Upper lobe of left lung (tissue), 6 donors: Measurements from ENCODE around the gene ADCY3. TPM values are rescaled to one million over a fixed set of nuclear protein-coding genes. Genes with fewer than 3 reads are reported as not detected.
A peak's percentile ranks its signal among the peaks of the same experiment; 100 is the strongest.

Experiments used
- ATAC-seq, 2 donors: fragments of 200-7000 bp; cut with Tn5 transposase; one replicate each; pipeline ENCODE4 v1.9.1; 2022; ENCODE audit warnings: mild to moderate bottlenecking in 2 of 2, moderate library complexity in 2 of 2; ENCODE audit not compliant: low FRiP score in 2 of 2
- DNase-seq, 2 donors: peaks; one replicate each; pipeline ENCODE4 v3.0.0-alpha.2; 2019 to 2020
- H3K27ac ChIP-seq, 4 donors: fragments of 200-600 bp; sonication (generic); one replicate each; pipeline ENCODE4 v1.5.1; 2016 to 2019
- H3K27me3 ChIP-seq, 4 donors: fragments of 200-600 bp; sonication (generic); one replicate each; pipeline ENCODE4 v1.5.1; 2017 to 2019
- H3K36me3 ChIP-seq, 4 donors: fragments of 200-600 bp; sonication (generic); one replicate each; pipeline ENCODE4 v1.5.1; 2016 to 2019
- H3K4me1 ChIP-seq, 4 donors: fragments of 200-600 bp; sonication (generic); one replicate each; pipeline ENCODE4 v1.5.1; 2018 to 2019
- H3K4me3 ChIP-seq, 4 donors: fragments of 200-600 bp; sonication (generic); one replicate each; pipeline ENCODE4 v1.5.1; 2017 to 2019; ENCODE audit warnings: mild to moderate bottlenecking in 2 of 4, moderate library complexity in 1 of 4
- H3K9me3 ChIP-seq, 4 donors: fragments of 200-600 bp; sonication (generic); one replicate each; pipeline ENCODE4 v1.5.1; 2018 to 2019
- EP300 ChIP-seq, 4 donors: sonication (generic); formaldehyde crosslinking; IDR thresholded peaks; one replicate each; pipeline ENCODE4 v1.5.1; 2017; ENCODE audit warnings: antibody characterized with exemption in 4 of 4, control low read depth in 2 of 4
- POLR2A ChIP-seq, 4 donors: fragments of 450-650 bp; IDR thresholded peaks; one replicate each; pipeline ENCODE4 v1.5.1; 2016 to 2017; ENCODE audit warnings: antibody characterized with exemption in 4 of 4, mild to moderate bottlenecking in 2 of 4
- POLR2AphosphoS5 ChIP-seq, 2 donors: sonication (generic); formaldehyde crosslinking; IDR thresholded peaks; one replicate each; pipeline ENCODE4 v1.5.1; 2017; ENCODE audit warnings: antibody characterized with exemption in 2 of 2
- WGBS, 2 donors: methylation state at CpG; one replicate each; pipeline ENCODE4 v1.1.5; 2017 to 2018; 5-methylcytosine and 5-hydroxymethylcytosine counted together
- total RNA-seq, 6 donors: library from RNA; depleted of rRNA in 4 of 6; stranded (reverse); fragments of >200 nt in 4 of 6; gene quantifications; one replicate each; pipeline versions ENCODE4 v1.1.0 to v1.2.1, GENCODE V29; 2016 to 2021
- TF ChIP-seq, protein P1 (sequence below), 6 experiments: fragments of 450-650 bp in 4 of 6; fragments of 200-600 bp in 2 of 6; sonication (generic) in 2 of 6; IDR thresholded peaks; one replicate each; pipeline ENCODE4 v1.5.1; 2016 to 2019; ENCODE audit warnings: antibody characterized with exemption in 6 of 6
- donor health status: DM: no; HTN: no; CAD: no; lungs with moderate emphysema.
- donor health status: DM: no; HTN: yes; CAD: no; lungs with severe emphysema.

The ADCY3 gene
- total RNA-seq, 6 donors from 2014 or later = 17.5 to 83.5 (median 36.5) TPM

DNA sequence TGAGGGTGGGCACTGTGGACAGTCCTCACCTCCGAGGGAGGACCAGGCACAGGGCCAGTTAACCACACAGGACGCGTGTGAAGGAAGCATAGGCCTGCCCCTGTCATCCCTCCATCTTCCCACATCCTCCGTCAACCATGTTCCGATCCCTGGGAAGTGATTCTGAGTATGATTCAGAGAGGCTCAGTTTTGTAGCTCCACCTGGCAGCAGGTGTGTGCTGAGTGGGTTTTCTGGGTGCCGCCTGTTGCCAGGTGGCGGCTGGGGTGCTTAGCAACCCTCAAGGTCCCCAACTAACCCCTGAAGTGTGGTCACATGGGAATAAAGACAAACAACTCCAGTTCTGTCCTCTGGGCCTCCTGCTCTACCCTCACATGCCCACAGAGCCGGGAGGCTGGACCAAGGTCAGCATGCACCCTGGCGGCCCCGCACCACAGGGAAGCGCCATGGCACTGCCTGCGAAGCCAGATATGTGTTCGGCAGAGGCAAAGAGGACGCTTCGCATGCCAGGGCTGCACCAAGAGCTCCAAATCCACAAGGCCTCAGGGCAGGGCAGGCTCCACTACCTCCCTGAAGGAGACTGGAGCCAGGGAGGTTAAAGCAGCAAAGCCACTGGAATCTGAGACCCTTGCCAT lies 60.0 kb downstream of the ADCY3 start:
- H3K4me1 ChIP-seq = no peaks in the 10 kb centered on the region
- no peaks in the 10 kb centered on the region for H3K27me3 ChIP-seq
- no peak for ATAC-seq
- no peak for DNase-seq
- 79 to 83% methylated on average over 7 to 15 of the region's 15 CpGs for WGBS, 2 donors
- no peak overlapping the region for H3K27ac ChIP-seq
- H3K36me3 ChIP-seq = no peaks in the 10 kb centered on the region
- no peak overlapping the region for H3K4me3 ChIP-seq
- TF ChIP-seq POLR2A (IDR thresholded peaks at IDR 0.05) = no peak
- TF ChIP-seq, protein P1, sequence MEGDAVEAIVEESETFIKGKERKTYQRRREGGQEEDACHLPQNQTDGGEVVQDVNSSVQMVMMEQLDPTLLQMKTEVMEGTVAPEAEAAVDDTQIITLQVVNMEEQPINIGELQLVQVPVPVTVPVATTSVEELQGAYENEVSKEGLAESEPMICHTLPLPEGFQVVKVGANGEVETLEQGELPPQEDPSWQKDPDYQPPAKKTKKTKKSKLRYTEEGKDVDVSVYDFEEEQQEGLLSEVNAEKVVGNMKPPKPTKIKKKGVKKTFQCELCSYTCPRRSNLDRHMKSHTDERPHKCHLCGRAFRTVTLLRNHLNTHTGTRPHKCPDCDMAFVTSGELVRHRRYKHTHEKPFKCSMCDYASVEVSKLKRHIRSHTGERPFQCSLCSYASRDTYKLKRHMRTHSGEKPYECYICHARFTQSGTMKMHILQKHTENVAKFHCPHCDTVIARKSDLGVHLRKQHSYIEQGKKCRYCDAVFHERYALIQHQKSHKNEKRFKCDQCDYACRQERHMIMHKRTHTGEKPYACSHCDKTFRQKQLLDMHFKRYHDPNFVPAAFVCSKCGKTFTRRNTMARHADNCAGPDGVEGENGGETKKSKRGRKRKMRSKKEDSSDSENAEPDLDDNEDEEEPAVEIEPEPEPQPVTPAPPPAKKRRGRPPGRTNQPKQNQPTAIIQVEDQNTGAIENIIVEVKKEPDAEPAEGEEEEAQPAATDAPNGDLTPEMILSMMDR (IDR thresholded peaks at IDR 0.05) = no peak
- TF ChIP-seq POLR2AphosphoS5 (IDR thresholded peaks at IDR 0.05) = no peak
- no peak for TF ChIP-seq EP300 (IDR thresholded peaks at IDR 0.05)
- no peaks in the 10 kb centered on the region for H3K9me3 ChIP-seq

DNA sequence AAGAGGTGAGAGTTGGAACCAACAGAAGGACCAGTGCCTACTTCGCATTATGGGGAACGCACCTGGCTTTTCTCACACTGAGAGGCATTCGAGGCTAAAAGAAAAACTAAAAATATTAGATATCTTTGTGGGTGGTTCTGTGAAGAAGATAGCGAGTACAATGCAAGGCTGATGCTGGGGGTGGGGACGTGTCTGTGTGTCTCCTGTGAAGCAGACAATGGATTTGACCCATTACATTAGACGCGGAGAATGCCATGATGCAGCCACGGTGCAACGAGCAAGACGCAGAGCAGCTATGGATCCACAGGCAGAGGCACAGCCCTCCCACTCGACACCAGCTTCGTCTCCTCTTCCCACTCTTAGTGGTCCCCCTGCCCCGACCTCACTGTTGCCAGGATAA lies 61.0 kb downstream of the ADCY3 start:
- no peak for TF ChIP-seq POLR2A (IDR thresholded peaks at IDR 0.05)
- TF ChIP-seq, protein P1 (IDR thresholded peaks at IDR 0.05) = no peak
- no peak for TF ChIP-seq EP300 (IDR thresholded peaks at IDR 0.05)
- no peak for TF ChIP-seq POLR2AphosphoS5 (IDR thresholded peaks at IDR 0.05)
- no peaks in the 10 kb centered on the region for H3K9me3 ChIP-seq
- H3K36me3 ChIP-seq = no peaks in the 10 kb centered on the region
- ATAC-seq (no peak), DNase-seq (no peak)
- 85 to 94% methylated on average over 13 of the region's 13 CpGs for WGBS, 2 donors
- H3K27ac ChIP-seq = no peak overlapping the region
- H3K27me3 ChIP-seq = no peaks in the 10 kb centered on the region
- H3K4me1 ChIP-seq = no peaks in the 10 kb centered on the region
- no peak overlapping the region for H3K4me3 ChIP-seq

DNA sequence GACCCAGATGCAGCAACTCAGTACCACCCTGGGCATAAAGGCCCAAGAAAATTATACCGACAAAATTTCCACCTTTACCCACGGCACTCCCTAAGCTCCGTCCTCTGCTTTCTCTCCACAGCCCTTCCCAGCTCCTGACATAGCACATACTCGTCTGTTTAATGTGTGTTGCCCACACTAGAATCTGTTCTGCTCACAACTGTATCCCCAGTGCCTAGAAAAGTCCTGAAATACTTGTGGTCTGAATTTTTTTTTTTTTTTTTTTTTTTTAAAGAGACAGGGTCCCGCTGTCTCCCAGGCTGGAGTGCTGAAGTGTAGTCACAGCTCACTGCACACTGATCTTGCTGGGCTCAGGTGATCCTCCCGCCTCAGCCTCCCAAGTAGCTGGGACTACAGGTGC lies 62.3 kb downstream of the ADCY3 start:
- Histone ChIP-seq H3K4me1 (no peaks in the 10 kb centered on the region), H3K9me3 (no peaks in the 10 kb centered on the region), H3K36me3 (no peaks in the 10 kb centered on the region), H3K27me3 (no peaks in the 10 kb centered on the region), H3K27ac (no peak overlapping the region), H3K4me3 (no peak overlapping the region)
- ATAC-seq (no peak), DNase-seq (no peak)
- WGBS, 2 donors = 93 to 96% methylated on average over 6 of the region's 6 CpGs
- TF ChIP-seq EP300 (IDR thresholded peaks at IDR 0.05) = no peak
- TF ChIP-seq POLR2AphosphoS5 (IDR thresholded peaks at IDR 0.05) = no peak
- TF ChIP-seq, protein P1 (IDR thresholded peaks at IDR 0.05) = no peak
- TF ChIP-seq POLR2A (IDR thresholded peaks at IDR 0.05) = no peak

DNA sequence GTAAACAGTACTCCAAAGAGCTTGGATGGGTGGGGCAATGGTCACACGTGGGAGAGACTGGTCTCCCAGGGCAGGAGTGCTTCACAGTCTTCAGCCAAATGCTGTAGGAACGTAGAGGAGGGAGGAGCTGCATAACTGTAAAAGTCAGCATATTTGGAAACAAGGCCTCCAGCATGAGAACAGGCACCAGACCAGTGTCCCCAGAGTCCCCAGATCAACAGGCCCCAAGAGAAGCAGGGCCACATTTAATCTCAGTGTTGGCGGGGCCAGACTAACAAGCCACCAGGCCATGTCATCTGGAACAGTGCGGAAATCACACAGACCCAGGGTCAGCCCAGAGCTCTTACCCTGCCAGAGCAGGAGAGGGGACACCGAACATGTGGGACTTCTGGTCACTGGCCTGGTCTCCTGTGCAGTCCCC lies 63.2 kb downstream of the ADCY3 start:
- 82 to 87% methylated on average over 3 to 5 of the region's 5 CpGs for WGBS, 2 donors

More for the DNA sequence above, 63.2 kb downstream of the ADCY3 start:
- H3K27ac ChIP-seq = peak overlapping the region in 2 of 4 donors; percentile 3 to 63
- DNase-seq (no peak), ATAC-seq (no peak)
- no peak overlapping the region for H3K4me3 ChIP-seq
- H3K4me1 ChIP-seq = peaks cover 0 to 3% (median 0%) of the 10 kb centered on the region in 4 donors
- H3K27me3 ChIP-seq = no peaks in the 10 kb centered on the region
- H3K9me3 ChIP-seq = no peaks in the 10 kb centered on the region
- TF ChIP-seq EP300 (IDR thresholded peaks at IDR 0.05) (no peak), POLR2A (IDR thresholded peaks at IDR 0.05) (no peak), POLR2AphosphoS5 (IDR thresholded peaks at IDR 0.05) (no peak)
- TF ChIP-seq, protein P1 (IDR thresholded peaks at IDR 0.05) = no peak
- no peaks in the 10 kb centered on the region for H3K36me3 ChIP-seq
